Esophagus muscularis mucosa (tissue), 3 donors: Measurements from ENCODE around the gene PRCP.

Source experiments
- CTCF ChIP-seq, 3 experiments: fragments of 200-600 bp in 2 of 3; fragments of 450-650 bp in 1 of 3; sonication (generic) in 2 of 3; IDR thresholded peaks; one replicate each; pipeline ENCODE4 v1.5.1; 2017 to 2019; ENCODE audit warnings: antibody characterized with exemption in 3 of 3, mild to moderate bottlenecking in 2 of 3, moderate library complexity in 1 of 3
- POLR2A ChIP-seq: fragments of 450-650 bp; IDR thresholded peaks from one replicate; pipeline ENCODE4 v1.6.1; 2017; ENCODE audit warnings: antibody characterized with exemption, moderate library complexity, mild to moderate bottlenecking, low read depth

GRCh38 chr11:82864268-82864667, 36.0 kb downstream of the PRCP start:
- TF ChIP-seq CTCF (IDR thresholded peaks at IDR 0.05) (peak; percentile 56 to 65 (median 60)), POLR2A (no peak)
